Myocyte (in vitro differentiated cells): Measurements from ENCODE around the gene GALM. TPM values are rescaled to one million over a fixed set of nuclear protein-coding genes. Genes with fewer than 3 reads are reported as not detected.
A peak's percentile ranks its signal among the peaks of the same experiment; 100 is the strongest.

Experiments used
- DNase-seq: peaks from one replicate; pipeline ENCODE4 v3.0.0-alpha.2; 2012; ENCODE audit warnings: low read depth
- total RNA-seq: library from RNA; depleted of rRNA; stranded (reverse); fragments of >200 nt; gene quantifications from 2 replicates; pipeline ENCODE4 v1.2.3, GENCODE V29; 2014

Gene GALM
- total RNA-seq, 1 donor from 2014 or later: 12.4 TPM

GRCh38 chr2:38763728-38764127, 97.8 kb downstream of the GALM start:
- no peak for DNase-seq

GRCh38 chr2:38765149-38765548, 99.2 kb downstream of the GALM start:
- DNase-seq: no peak

- no peak for DNase-seq
Measured at GRCh38 chr2:38765551-38765950, 99.6 kb downstream of the GALM start.

GRCh38 chr2:38771632-38772031, 105.7 kb downstream of the GALM start:
- peak; percentile 61 for DNase-seq

- no peak for DNase-seq
Measured at GRCh38 chr2:38775097-38775920, 109.4 kb downstream of the GALM start.

GRCh38 chr2:38775921-38776225, 110.0 kb downstream of the GALM start:
- no peak for DNase-seq

DNA sequence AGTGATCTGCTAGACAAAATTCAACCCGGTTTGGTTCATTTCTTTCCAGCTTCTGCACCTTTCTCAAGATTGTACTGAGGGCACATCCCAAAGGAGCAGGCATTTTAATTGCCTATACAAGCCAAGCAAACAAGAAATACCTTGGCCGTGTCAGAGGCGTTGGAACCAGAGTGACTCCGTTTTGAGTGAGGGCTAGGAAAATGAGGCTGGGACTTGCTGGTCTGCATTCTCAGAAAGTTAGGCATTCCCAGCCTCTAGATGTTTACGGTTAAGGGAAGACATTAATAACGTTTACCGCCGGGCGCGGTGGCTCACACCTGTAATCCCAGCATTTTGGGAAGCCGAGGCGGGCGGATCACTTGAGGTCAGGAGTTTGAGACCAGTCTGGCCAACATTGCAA, 110.6 kb downstream of the GALM start:
- DNase-seq: no peak

DNA sequence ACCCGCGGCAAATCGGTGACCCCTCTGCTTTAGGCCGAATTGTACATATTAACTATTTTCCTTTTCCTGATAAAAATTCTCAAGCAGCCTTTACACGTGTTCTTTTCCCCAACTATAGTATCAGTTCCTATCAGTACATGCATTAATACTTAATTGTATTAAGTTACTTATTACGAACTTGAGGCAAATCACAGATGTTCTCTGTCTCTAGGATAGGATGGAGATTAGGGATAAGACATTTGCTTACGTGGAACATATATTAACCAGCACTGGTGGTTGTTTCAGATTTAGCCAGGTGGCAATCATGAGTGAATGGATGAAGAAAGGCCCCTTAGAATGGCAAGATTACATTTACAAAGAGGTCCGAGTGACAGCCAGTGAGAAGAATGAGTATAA, 112.8 kb downstream of the GALM start:
- no peak for DNase-seq

DNA sequence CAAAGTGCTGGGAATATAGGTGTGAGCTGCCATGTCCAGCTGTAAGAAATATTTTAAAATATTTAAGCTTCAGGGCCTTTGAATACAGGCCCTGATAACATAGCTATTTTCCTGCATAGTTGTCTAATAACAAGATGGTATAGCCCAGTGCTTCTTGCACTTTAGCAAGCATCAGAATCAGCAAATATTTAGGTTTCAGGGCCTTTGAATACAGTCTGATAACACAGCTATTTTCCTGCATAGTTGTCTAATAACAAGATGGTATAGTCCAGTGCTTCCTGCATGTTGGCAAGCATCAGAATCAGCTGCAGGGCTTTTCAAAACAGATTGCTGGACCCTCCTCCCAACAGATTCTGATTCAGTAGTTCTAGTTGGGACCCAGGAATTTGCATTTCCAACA, 117.7 kb downstream of the GALM start:
- no peak for DNase-seq

Other genes starting within 250 kb of the GALM start
- 36.2 and 44.1 TPM in 2 replicates for gene HNRNPLL, start 63.2 kb upstream of the GALM start, total RNA-seq
- gene SRSF7, start 85.2 kb downstream of the GALM start, total RNA-seq: 68.9 and 75.2 TPM in 2 replicates
- gene GEMIN6, start 112.1 kb downstream of the GALM start, total RNA-seq: 7.9 and 8.2 TPM in 2 replicates
- 11.0 and 11.8 TPM in 2 replicates for gene DHX57, start 209.8 kb downstream of the GALM start, total RNA-seq
- gene MORN2, start 209.9 kb downstream of the GALM start, total RNA-seq: 20.6 and 21.7 TPM in 2 replicates
- gene ARHGEF33, start 223.8 kb downstream of the GALM start, total RNA-seq: 0.26 and 0.27 TPM in 2 replicates